Neural cell (in vitro differentiated cells): ENCODE measurements around the gene CNOT6.

Source experiments
- EP300 ChIP-seq: fragments of 450-650 bp; conservative IDR thresholded peaks from 2 replicates; pipeline ENCODE4 v1.6.1; 2014; ENCODE audit warnings: antibody characterized with exemption, mild to moderate bottlenecking, moderate library complexity; ENCODE audit not compliant: poor library complexity, severe bottlenecking
- EZH2 ChIP-seq: fragments of 200-600, 300-800 bp; shearing (Covaris generic), sonication (generic); IDR thresholded peaks from 2 replicates; pipeline ENCODE4 v1.6.1; 2014; ENCODE audit warnings: antibody characterized with exemption, low read length, borderline replicate concordance, mild to moderate bottlenecking; ENCODE audit not compliant: insufficient read depth, poor library complexity, severe bottlenecking
- MXI1 ChIP-seq: fragments of 450-650 bp; conservative IDR thresholded peaks from 2 replicates; pipeline ENCODE4 v1.6.1; 2014; ENCODE audit warnings: antibody characterized with exemption, mild to moderate bottlenecking; ENCODE audit not compliant: poor library complexity, severe bottlenecking
- POLR2AphosphoS5 ChIP-seq: IDR thresholded peaks from 2 replicates; pipeline ENCODE4 v1.6.1; 2012
- SMC3 ChIP-seq: fragments of 450-650 bp; conservative IDR thresholded peaks from 2 replicates; pipeline ENCODE4 v1.6.1; 2014; ENCODE audit warnings: antibody characterized with exemption, mild to moderate bottlenecking, moderate library complexity; ENCODE audit not compliant: poor library complexity
- TAF1 ChIP-seq: IDR thresholded peaks from 2 replicates; pipeline ENCODE4 v1.6.1; 2012; ENCODE audit warnings: low read depth
- TF ChIP-seq, protein P1 (sequence below): fragments of 450-650 bp; IDR thresholded peaks from 2 replicates; pipeline ENCODE4 v1.5.1; 2014; ENCODE audit warnings: antibody characterized with exemption, mild to moderate bottlenecking, moderate library complexity; ENCODE audit not compliant: poor library complexity, severe bottlenecking
- TF ChIP-seq, protein P2 (sequence below): IDR thresholded peaks from 2 replicates; pipeline ENCODE4 v1.6.1; 2012; ENCODE audit warnings: borderline replicate concordance

GRCh38 chr5:180609386-180609785 is 115.2 kb downstream of the CNOT6 start:
- TF ChIP-seq, protein P1, sequence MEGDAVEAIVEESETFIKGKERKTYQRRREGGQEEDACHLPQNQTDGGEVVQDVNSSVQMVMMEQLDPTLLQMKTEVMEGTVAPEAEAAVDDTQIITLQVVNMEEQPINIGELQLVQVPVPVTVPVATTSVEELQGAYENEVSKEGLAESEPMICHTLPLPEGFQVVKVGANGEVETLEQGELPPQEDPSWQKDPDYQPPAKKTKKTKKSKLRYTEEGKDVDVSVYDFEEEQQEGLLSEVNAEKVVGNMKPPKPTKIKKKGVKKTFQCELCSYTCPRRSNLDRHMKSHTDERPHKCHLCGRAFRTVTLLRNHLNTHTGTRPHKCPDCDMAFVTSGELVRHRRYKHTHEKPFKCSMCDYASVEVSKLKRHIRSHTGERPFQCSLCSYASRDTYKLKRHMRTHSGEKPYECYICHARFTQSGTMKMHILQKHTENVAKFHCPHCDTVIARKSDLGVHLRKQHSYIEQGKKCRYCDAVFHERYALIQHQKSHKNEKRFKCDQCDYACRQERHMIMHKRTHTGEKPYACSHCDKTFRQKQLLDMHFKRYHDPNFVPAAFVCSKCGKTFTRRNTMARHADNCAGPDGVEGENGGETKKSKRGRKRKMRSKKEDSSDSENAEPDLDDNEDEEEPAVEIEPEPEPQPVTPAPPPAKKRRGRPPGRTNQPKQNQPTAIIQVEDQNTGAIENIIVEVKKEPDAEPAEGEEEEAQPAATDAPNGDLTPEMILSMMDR: no peak
- TF ChIP-seq EZH2 (no peak), EP300 (no peak), TAF1 (no peak), SMC3 (no peak), POLR2AphosphoS5 (no peak), MXI1 (no peak)
- TF ChIP-seq, protein P2, sequence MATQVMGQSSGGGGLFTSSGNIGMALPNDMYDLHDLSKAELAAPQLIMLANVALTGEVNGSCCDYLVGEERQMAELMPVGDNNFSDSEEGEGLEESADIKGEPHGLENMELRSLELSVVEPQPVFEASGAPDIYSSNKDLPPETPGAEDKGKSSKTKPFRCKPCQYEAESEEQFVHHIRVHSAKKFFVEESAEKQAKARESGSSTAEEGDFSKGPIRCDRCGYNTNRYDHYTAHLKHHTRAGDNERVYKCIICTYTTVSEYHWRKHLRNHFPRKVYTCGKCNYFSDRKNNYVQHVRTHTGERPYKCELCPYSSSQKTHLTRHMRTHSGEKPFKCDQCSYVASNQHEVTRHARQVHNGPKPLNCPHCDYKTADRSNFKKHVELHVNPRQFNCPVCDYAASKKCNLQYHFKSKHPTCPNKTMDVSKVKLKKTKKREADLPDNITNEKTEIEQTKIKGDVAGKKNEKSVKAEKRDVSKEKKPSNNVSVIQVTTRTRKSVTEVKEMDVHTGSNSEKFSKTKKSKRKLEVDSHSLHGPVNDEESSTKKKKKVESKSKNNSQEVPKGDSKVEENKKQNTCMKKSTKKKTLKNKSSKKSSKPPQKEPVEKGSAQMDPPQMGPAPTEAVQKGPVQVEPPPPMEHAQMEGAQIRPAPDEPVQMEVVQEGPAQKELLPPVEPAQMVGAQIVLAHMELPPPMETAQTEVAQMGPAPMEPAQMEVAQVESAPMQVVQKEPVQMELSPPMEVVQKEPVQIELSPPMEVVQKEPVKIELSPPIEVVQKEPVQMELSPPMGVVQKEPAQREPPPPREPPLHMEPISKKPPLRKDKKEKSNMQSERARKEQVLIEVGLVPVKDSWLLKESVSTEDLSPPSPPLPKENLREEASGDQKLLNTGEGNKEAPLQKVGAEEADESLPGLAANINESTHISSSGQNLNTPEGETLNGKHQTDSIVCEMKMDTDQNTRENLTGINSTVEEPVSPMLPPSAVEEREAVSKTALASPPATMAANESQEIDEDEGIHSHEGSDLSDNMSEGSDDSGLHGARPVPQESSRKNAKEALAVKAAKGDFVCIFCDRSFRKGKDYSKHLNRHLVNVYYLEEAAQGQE: no peak
